CD4-positive, CD25-positive, alpha-beta regulatory T cell (primary cell): Measurements from ENCODE around the gene MRGPRE. TPM values are rescaled to one million over a fixed set of nuclear protein-coding genes. Genes with fewer than 3 reads are reported as not detected.

Experiments used
- ATAC-seq, 2 donors: fragments of 150-1000 bp; cut with Tn5 transposase; one replicate each; pipeline ENCODE4 v1.10.0; 2021; ENCODE audit warnings: low read depth in 2 of 2, moderate number of reproducible peaks in 2 of 2, moderate library complexity in 1 of 2
- DNase-seq, 3 donors: peaks; one replicate each; pipeline versions ENCODE4 v3.0.0 to v3.0.0-alpha.2; 2012 to 2022; ENCODE audit warnings: mixed read lengths in 1 of 3
- H3K27ac ChIP-seq: one replicate; pipeline ENCODE4 v1.7.0; 2013; ENCODE audit warnings: mild to moderate bottlenecking, low read length; ENCODE audit not compliant: insufficient read depth, poor library complexity, severe bottlenecking
- H3K27me3 ChIP-seq: one replicate; pipeline ENCODE4 v1.7.0; 2013; ENCODE audit warnings: low read length; ENCODE audit not compliant: control insufficient read depth, insufficient read depth
- H3K36me3 ChIP-seq: one replicate; pipeline ENCODE4 v1.7.0; 2013; ENCODE audit warnings: mild to moderate bottlenecking, low read length, moderate library complexity; ENCODE audit not compliant: control insufficient read depth, insufficient read depth
- H3K4me1 ChIP-seq: 2 replicates; pipeline ENCODE4 v1.7.0; 2013; ENCODE audit warnings: mild to moderate bottlenecking, low read length; ENCODE audit not compliant: insufficient read depth, control insufficient read depth, poor library complexity, severe bottlenecking
- H3K4me3 ChIP-seq: one replicate; pipeline ENCODE4 v1.7.0; 2013; ENCODE audit warnings: low read depth, mild to moderate bottlenecking, low read length, moderate library complexity
- H3K9me3 ChIP-seq, 2 experiments: 1 replicate in 1 of 2; 2 replicates in 1 of 2; pipeline ENCODE4 v1.7.0; 2013; ENCODE audit warnings: low read length in 2 of 2, mild to moderate bottlenecking in 1 of 2, moderate library complexity in 1 of 2; ENCODE audit not compliant: control insufficient read depth in 2 of 2
- H3K27ac Mint-ChIP-seq, 3 donors: one replicate each; pipeline ENCODE4 v1.8.0; 2020 to 2022; ENCODE audit warnings: mild to moderate bottlenecking in 3 of 3, mixed read lengths in 3 of 3, moderate library complexity in 2 of 3
- H3K27me3 Mint-ChIP-seq: one replicate; pipeline ENCODE4 v1.8.0; 2022; ENCODE audit warnings: mild to moderate bottlenecking, mixed read lengths
- H3K36me3 Mint-ChIP-seq: one replicate; pipeline ENCODE4 v1.8.0; 2020; ENCODE audit warnings: mixed read lengths
- H3K4me1 Mint-ChIP-seq, 4 donors: one replicate each; pipeline ENCODE4 v1.8.0; 2020 to 2022; ENCODE audit warnings: mixed read lengths in 4 of 4, mild to moderate bottlenecking in 1 of 4
- H3K4me3 Mint-ChIP-seq, 4 donors: one replicate each; pipeline ENCODE4 v1.8.0; 2020 to 2022; ENCODE audit warnings: mild to moderate bottlenecking in 4 of 4, mixed read lengths in 4 of 4, moderate library complexity in 3 of 4
- H3K9me3 Mint-ChIP-seq, 7 donors: one replicate each; pipeline ENCODE4 v1.8.0; 2020 to 2022; ENCODE audit warnings: mixed read lengths in 7 of 7, mild to moderate bottlenecking in 3 of 7, moderate library complexity in 2 of 7
- polyA plus RNA-seq, 4 donors: library from polyadenylated mRNA; unstranded; fragments of 300-500 nt; fragmentation: Illumina TruSeq; gene quantifications; one replicate each; pipeline ENCODE4 v1.2.3, GENCODE V29; 2021
- total RNA-seq: library from RNA; stranded (reverse); gene quantifications from one replicate; pipeline ENCODE4 v1.2.3, GENCODE V29; 2022

The MRGPRE gene
- total and polyA plus RNA-seq, 5 donors from 2014 or later, result not detected

DNA sequence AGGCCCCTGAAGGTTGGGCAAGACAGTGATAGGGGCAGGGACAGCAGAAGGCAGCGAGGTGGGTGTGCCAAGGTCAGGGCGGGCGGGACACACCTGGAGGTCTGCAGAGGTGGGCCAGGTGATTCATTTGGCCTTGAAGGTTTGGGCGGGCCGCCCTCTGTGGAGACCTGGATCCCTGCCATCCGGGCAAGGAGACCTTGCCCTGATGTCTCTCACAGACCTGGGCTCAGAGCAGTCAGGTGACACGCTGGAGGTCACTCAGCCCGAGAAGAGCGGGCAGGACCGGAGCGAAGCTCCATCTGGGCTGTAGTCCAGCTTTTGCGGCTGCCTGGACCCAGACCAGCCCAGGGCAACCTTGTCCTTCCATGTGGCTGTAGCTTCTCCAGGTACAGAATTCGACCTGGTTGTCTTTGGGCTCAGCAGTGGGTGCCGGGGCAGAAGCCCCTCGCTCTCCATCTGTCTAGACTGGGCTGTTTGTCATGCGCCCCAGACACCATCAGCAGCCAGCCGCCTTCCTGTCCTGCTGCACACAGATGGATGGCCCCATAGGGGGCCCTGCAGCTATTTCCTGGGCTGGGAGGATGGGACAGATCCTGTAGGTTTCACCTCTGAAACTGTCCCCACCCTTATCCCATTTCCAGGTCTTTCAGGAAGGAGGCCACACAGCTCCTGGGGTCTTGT lies 16.7 kb downstream of the MRGPRE start:
- Histone ChIP-seq H3K36me3 (no peaks in the 10 kb centered on the region), H3K27ac (no peak overlapping the region), H3K27me3 (no peaks in the 10 kb centered on the region), H3K4me1 (no peaks in the 10 kb centered on the region), H3K9me3 (peaks cover 0 to 5% of the 10 kb centered on the region in 2 experiments), H3K4me3 (no peak overlapping the region)
- Mint-ChIP-seq H3K27me3 (peaks cover 9% of the 10 kb centered on the region), H3K4me3 (no peak overlapping the region), H3K36me3 (peaks cover 4% of the 10 kb centered on the region), H3K4me1 (peaks cover 0 to 4% (median 0%) of the 10 kb centered on the region in 4 donors), H3K9me3 (peaks cover 0 to 10% (median 0%) of the 10 kb centered on the region in 7 donors), H3K27ac (no peak overlapping the region)
- ATAC-seq (no peak), DNase-seq (no peak)

GRCh38 chr11:3214420-3214699 lies 17.9 kb downstream of the MRGPRE start:
- Histone ChIP-seq H3K27me3 (no peaks in the 10 kb centered on the region), H3K4me3 (no peak overlapping the region), H3K27ac (no peak overlapping the region), H3K36me3 (no peaks in the 10 kb centered on the region), H3K9me3 (peaks cover 0 to 5% of the 10 kb centered on the region in 2 experiments), H3K4me1 (no peaks in the 10 kb centered on the region)
- Mint-ChIP-seq H3K4me1 (peaks cover 0 to 4% (median 0%) of the 10 kb centered on the region in 4 donors), H3K27me3 (peaks cover 9% of the 10 kb centered on the region), H3K9me3 (peaks cover 0 to 10% (median 0%) of the 10 kb centered on the region in 7 donors), H3K36me3 (peaks cover 4% of the 10 kb centered on the region), H3K4me3 (no peak overlapping the region), H3K27ac (no peak overlapping the region)
- no peak for DNase-seq
- no peak for ATAC-seq

DNA sequence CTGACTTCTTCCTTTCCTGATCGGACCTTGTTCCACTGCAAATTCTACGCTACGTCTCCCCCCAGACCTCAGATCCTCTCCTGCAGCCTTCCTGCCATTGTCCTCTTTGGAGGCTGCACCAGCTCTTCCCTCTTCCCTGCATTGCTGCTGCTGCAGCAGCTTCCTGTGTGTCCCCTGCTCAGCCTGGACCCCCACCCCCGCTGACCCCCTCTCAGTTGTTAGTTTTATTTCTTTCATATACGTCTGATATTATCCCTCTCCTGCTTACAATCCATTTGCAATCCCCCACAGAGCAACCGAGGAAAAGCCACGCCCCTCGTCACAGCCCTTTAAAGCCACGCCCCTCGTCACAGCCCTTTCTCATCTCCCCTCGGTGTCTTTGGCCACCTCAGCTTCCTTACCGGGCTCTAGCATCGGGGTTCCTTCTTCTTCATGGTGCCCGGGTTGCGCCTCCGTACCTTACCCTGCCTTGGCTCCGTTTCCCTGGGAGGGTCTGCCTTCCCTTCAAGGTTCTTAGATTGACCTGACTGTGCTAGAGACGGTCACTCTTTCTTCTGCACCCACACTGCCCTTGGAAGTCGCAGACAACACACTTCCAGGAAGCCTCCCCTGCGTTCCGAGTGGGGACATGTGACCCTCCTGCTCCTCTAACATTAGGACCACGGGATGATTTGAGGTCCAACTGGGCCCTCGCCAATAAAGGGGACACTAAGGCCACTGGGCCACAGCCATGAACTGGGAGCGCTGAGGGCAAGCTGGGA lies 18.4 kb downstream of the MRGPRE start:
- no peak overlapping the region for H3K27ac ChIP-seq
- Mint-ChIP-seq H3K27ac (no peak overlapping the region), H3K36me3 (peaks cover 4% of the 10 kb centered on the region), H3K27me3 (peaks cover 15% of the 10 kb centered on the region), H3K4me1 (peaks cover 0 to 4% (median 0%) of the 10 kb centered on the region in 4 donors), H3K9me3 (peaks cover 0 to 10% (median 0%) of the 10 kb centered on the region in 7 donors), H3K4me3 (no peak overlapping the region)
- DNase-seq, result no peak
- no peaks in the 10 kb centered on the region for H3K36me3 ChIP-seq
- H3K9me3 ChIP-seq, result peaks cover 0 to 5% of the 10 kb centered on the region in 2 experiments
- H3K27me3 ChIP-seq, result no peaks in the 10 kb centered on the region
- H3K4me1 ChIP-seq, result no peaks in the 10 kb centered on the region
- H3K4me3 ChIP-seq, result no peak overlapping the region
- no peak for ATAC-seq

DNA sequence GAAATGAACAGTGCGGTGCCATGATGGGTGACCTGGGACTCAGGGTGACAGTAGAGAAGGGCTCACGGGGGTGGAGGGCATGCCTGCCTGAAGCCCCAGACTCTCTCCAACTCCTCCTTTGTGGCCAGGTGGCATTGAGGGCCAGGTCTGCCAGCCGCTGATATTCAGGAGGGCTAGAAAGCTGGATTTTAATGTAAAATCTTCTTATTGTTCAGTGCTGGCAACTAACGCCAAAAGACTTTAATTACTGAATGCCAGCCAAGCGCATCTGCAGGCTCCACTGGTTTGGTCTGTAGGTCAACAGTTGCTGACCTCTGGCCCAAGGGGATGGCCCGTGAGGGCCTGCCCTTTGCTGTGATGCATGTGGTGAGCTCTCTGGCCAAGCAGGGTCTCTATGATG lies 23.9 kb downstream of the MRGPRE start:
- no peaks in the 10 kb centered on the region for H3K4me1 ChIP-seq
- Mint-ChIP-seq H3K27me3 (peaks cover 16% of the 10 kb centered on the region), H3K36me3 (peaks cover 4% of the 10 kb centered on the region), H3K4me3 (no peak overlapping the region), H3K27ac (no peak overlapping the region), H3K4me1 (peaks cover 0 to 2% (median 0%) of the 10 kb centered on the region in 4 donors), H3K9me3 (peaks cover 0 to 10% (median 0%) of the 10 kb centered on the region in 7 donors)
- peaks cover 0 to 5% of the 10 kb centered on the region in 2 experiments for H3K9me3 ChIP-seq
- H3K27me3 ChIP-seq, result no peaks in the 10 kb centered on the region
- no peak overlapping the region for H3K27ac ChIP-seq
- H3K36me3 ChIP-seq, result no peaks in the 10 kb centered on the region
- H3K4me3 ChIP-seq, result no peak overlapping the region
- no peak for DNase-seq
- no peak for ATAC-seq

DNA sequence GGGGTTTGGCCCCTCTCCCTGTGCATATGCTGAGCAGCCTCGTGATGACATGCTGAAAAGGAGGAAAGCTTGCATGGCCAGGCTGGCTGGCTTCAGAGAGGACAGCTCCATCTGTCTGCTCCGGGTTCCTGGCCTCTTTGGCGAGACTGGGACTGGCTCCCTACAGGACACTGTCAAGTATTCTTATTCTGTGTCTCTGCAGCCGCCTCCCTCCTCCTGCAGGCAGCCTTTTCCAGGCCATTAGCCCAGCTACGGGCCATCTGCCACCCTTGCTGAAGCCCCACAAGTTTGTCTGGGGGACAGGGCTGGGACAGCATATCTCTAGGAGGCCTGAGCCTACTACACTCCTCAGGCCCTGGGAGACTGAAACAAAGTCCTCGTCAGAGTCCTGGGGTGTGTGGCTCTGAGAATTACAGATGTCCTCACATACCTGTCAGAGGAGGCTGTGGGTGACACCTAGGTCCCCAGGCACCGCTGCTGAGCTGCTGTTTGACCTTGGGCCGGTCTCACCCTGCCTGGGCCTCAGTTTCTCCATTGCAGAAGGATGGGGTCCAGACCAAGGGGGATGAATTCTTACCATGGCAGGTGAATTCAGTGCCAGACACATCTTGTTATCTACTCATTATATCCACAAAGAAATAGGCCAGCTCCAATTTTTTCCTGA lies 24.6 kb downstream of the MRGPRE start:
- H3K36me3 Mint-ChIP-seq, result peaks cover 4% of the 10 kb centered on the region
- peaks cover 17% of the 10 kb centered on the region for H3K27me3 Mint-ChIP-seq
- no peak for ATAC-seq
- H3K9me3 Mint-ChIP-seq, result peaks cover 0 to 10% (median 0%) of the 10 kb centered on the region in 7 donors
- H3K9me3 ChIP-seq, result peaks cover 0 to 5% of the 10 kb centered on the region in 2 experiments
- H3K4me1 ChIP-seq, result no peaks in the 10 kb centered on the region
- H3K4me1 Mint-ChIP-seq, result peaks cover 0 to 2% (median 0%) of the 10 kb centered on the region in 4 donors
- no peak overlapping the region for H3K27ac ChIP-seq
- DNase-seq, result no peak
- H3K36me3 ChIP-seq, result no peaks in the 10 kb centered on the region
- H3K4me3 Mint-ChIP-seq, result no peak overlapping the region
- H3K4me3 ChIP-seq, result no peak overlapping the region
- H3K27ac Mint-ChIP-seq, result no peak overlapping the region
- H3K27me3 ChIP-seq, result no peaks in the 10 kb centered on the region

DNA sequence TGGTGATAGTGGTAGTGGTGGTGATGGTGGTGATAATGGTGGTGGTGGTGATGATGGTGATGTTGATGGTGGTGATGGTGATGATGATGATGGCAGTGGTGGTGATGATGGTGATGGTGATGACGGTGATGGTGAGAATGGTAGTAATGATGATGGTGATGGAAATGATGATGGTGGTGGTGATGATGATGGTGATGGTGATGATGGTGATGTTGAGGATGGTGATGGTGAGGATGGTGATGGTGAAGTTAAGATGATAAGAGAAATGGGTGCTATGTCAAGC lies 25.4 kb downstream of the MRGPRE start:
- Histone ChIP-seq H3K27me3 (no peaks in the 10 kb centered on the region), H3K36me3 (no peaks in the 10 kb centered on the region), H3K9me3 (peaks cover 0 to 5% of the 10 kb centered on the region in 2 experiments), H3K4me3 (no peak overlapping the region), H3K27ac (no peak overlapping the region), H3K4me1 (no peaks in the 10 kb centered on the region)
- DNase-seq (no peak), ATAC-seq (no peak)
- no peak overlapping the region for H3K4me3 Mint-ChIP-seq
- peaks cover 21% of the 10 kb centered on the region for H3K27me3 Mint-ChIP-seq
- H3K27ac Mint-ChIP-seq, result no peak overlapping the region
- H3K9me3 Mint-ChIP-seq, result peaks cover 0 to 9% (median 0%) of the 10 kb centered on the region in 7 donors
- peaks cover 0 to 5% (median 0%) of the 10 kb centered on the region in 4 donors for H3K4me1 Mint-ChIP-seq
- peaks cover 4% of the 10 kb centered on the region for H3K36me3 Mint-ChIP-seq

DNA sequence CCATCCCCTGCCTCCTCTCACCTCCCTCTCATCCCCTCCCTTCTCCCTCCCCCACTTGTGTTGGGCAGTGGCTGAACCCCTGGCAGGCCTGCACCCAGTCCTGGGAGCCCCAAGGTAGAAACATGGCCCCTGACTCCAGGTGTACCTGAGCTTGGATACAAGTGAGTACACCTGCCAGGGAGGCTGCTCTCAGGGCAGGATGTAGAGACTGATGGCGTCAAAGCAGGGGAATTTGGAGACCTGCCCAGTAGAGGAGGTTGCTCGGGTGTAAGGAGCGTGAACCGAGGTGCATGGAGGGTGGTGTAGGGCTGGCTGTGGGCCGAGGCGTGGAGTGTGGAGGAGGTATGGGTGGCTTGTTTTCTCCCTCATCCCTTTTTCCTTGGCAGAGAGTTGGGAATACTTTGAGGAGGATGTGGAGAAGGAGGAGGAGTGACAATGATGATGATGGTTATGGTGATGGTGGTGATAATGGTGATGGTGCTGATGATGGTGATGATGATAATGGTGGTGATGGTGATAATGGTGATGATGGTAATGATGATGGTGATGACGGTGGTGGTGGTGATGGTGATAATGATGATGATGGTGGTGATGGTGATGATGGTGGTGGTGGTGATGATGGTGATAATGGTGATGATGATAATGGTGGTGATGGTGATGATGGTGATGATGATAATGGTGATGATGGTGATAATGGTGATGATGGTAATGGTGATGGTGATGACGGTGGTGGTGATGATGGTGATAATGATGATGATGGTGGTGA lies 25.9 kb downstream of the MRGPRE start:
- Histone ChIP-seq H3K4me1 (no peaks in the 10 kb centered on the region), H3K36me3 (no peaks in the 10 kb centered on the region), H3K4me3 (no peak overlapping the region), H3K9me3 (peaks cover 0 to 5% of the 10 kb centered on the region in 2 experiments), H3K27ac (no peak overlapping the region), H3K27me3 (no peaks in the 10 kb centered on the region)
- Mint-ChIP-seq H3K4me3 (no peak overlapping the region), H3K27me3 (peaks cover 21% of the 10 kb centered on the region), H3K36me3 (no peaks in the 10 kb centered on the region), H3K27ac (no peak overlapping the region), H3K9me3 (peaks cover 0 to 4% (median 0%) of the 10 kb centered on the region in 7 donors), H3K4me1 (peaks cover 0 to 5% (median 0%) of the 10 kb centered on the region in 4 donors)
- DNase-seq (no peak), ATAC-seq (no peak)
